ENCODE measurements around the gene PRSS33. TPM values are rescaled to one million over a fixed set of nuclear protein-coding genes. Genes with fewer than 3 reads are reported as not detected.
A peak's percentile ranks its signal among the peaks of the same experiment; 100 is the strongest.

PRSS33 gene
- total and polyA plus RNA-seq, 9 of the 15 experiments (the other 6 are each of a cell fraction or from before 2014, with no cell fraction given) = not detected

DNA sequence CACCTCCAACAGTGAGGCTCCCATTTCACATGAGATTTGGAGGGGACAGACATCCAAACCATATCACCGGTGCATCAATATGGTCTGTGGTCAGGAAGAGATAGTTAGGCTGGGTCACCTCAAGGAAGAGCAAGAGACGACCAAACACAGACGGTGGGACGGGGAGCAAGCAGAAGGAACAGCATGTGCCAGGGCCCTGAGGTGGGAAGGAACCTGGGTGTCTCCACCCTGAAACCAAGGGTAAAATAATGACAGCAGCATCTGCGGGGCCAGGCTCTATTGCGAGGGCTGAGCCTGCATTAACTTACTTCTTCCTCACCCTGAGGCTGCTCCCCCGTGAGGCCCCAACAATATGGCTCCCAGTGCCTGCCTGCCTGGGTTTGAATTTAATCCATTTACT is 20.8 kb upstream of the PRSS33 start:
- no peak for DNase-seq (ENCODE audit: extremely low read depth in 1 of 4, low spot score in 3 of 4)
- peaks cover 9 to 12% of the 10 kb centered on the region in 2 experiments; a peak in 4 of 5 replicates for H3K4me1 ChIP-seq (replicated peaks in 1 of 2; ENCODE audit: control insufficient read depth in 2 of 2, insufficient read depth in 2 of 2, low read length in 2 of 2)

DNA sequence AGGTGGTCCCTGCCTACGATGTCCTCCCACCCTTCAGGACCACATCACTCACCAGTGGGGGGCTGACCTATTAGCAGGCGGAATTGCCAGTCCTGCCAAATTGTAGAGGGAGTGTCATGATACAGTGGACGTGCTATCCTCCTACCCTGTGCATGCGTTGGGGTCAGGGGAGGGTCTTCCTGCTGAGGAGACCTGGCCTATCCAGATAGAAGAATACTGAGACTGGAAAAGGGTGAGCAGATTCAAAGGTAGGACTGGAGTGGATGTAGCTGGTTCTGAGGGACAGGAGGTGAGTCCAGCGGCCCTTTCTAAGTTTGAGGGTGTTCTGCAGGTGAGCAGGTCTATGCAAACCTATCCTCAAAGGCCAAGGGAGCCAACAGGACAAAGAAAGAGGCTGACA is 18.9 kb upstream of the PRSS33 start:
- in situ Hi-C loops (cut with MboI) (no loop called here), intact Hi-C loops (cut with micrococcal nuclease) (no loop called here)
- Histone ChIP-seq H3K9me1 (ENCODE audit: control insufficient read depth, insufficient read depth, low read length) (no peaks in the 10 kb centered on the region), H3K9ac (ENCODE audit: insufficient read depth in 1 of 2, low read depth in 2 of 2, low read length in 2 of 2) (no peak overlapping the region), H3K9me3 (replicated peaks; ENCODE audit: control insufficient read depth, insufficient read depth, low read depth, low read length) (peaks cover 4% of the 10 kb centered on the region; the same call in 1 of the 2 replicates), H3K27ac (ENCODE audit: extremely low read depth, low read depth, low read length) (no peak overlapping the region), H3K4me3 (no peak overlapping the region), H3K4me1 (replicated peaks in 1 of 2; ENCODE audit: control insufficient read depth in 2 of 2, insufficient read depth in 2 of 2, low read length in 2 of 2) (peaks cover 0 to under 1% of the 10 kb centered on the region in 2 experiments; a peak in 1 of 5 replicates), H3K79me2 (ENCODE audit: control insufficient read depth, insufficient read depth, low read length) (no peaks in the 10 kb centered on the region), H3K27me3 (ENCODE audit: control insufficient read depth in 2 of 2, insufficient read depth in 2 of 2, low read length in 2 of 2) (peaks cover 4 to 50% of the 10 kb centered on the region in 2 experiments; a peak in 4 of 5 replicates), H3K4me2 (ENCODE audit: insufficient read depth, low read length) (no peak overlapping the region), H2AFZ (ENCODE audit: low read depth, low read length) (no peak overlapping the region), H3K36me3 (ENCODE audit: control insufficient read depth, insufficient read depth, low read length) (no peaks in the 10 kb centered on the region), H4K20me1 (replicated peaks; ENCODE audit: control insufficient read depth, insufficient read depth, low read length) (no peaks in the 10 kb centered on the region)
- FAIRE-seq = no peak
- ChIA-PET POLR2A (no interaction called here), CTCF (ENCODE audit: low intra/inter-chr PET ratio) (no interaction called here)
- no peak for TF ChIP-seq LARP7 (IDR thresholded peaks at IDR 0.05)
- no peak for TF ChIP-seq CBFA2T2 (conservative IDR thresholded peaks at IDR 0.05)
- TF ChIP-seq, protein P1, sequence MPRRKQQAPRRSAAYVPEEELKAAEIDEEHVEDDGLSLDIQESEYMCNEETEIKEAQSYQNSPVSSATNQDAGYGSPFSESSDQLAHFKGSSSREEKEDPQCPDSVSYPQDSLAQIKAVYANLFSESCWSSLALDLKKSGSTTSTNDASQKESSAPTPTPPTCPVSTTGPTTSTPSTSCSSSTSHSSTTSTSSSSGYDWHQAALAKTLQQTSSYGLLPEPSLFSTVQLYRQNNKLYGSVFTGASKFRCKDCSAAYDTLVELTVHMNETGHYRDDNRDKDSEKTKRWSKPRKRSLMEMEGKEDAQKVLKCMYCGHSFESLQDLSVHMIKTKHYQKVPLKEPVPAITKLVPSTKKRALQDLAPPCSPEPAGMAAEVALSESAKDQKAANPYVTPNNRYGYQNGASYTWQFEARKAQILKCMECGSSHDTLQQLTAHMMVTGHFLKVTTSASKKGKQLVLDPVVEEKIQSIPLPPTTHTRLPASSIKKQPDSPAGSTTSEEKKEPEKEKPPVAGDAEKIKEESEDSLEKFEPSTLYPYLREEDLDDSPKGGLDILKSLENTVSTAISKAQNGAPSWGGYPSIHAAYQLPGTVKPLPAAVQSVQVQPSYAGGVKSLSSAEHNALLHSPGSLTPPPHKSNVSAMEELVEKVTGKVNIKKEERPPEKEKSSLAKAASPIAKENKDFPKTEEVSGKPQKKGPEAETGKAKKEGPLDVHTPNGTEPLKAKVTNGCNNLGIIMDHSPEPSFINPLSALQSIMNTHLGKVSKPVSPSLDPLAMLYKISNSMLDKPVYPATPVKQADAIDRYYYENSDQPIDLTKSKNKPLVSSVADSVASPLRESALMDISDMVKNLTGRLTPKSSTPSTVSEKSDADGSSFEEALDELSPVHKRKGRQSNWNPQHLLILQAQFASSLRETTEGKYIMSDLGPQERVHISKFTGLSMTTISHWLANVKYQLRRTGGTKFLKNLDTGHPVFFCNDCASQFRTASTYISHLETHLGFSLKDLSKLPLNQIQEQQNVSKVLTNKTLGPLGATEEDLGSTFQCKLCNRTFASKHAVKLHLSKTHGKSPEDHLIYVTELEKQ (CRISPR knock-in tag; IDR thresholded peaks at IDR 0.05) = no peak
- TF ChIP-seq CBX1 (IDR thresholded peaks at IDR 0.05; ENCODE audit: low read depth) = no peak
- TF ChIP-seq, protein P2, sequence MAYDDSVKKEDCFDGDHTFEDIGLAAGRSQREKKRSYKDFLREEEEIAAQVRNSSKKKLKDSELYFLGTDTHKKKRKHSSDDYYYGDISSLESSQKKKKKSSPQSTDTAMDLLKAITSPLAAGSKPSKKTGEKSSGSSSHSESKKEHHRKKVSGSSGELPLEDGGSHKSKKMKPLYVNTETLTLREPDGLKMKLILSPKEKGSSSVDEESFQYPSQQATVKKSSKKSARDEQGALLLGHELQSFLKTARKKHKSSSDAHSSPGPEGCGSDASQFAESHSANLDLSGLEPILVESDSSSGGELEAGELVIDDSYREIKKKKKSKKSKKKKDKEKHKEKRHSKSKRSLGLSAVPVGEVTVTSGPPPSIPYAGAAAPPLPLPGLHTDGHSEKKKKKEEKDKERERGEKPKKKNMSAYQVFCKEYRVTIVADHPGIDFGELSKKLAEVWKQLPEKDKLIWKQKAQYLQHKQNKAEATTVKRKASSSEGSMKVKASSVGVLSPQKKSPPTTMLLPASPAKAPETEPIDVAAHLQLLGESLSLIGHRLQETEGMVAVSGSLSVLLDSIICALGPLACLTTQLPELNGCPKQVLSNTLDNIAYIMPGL (CRISPR knock-in tag; IDR thresholded peaks at IDR 0.05) = no peak
- TF ChIP-seq, protein P3, sequence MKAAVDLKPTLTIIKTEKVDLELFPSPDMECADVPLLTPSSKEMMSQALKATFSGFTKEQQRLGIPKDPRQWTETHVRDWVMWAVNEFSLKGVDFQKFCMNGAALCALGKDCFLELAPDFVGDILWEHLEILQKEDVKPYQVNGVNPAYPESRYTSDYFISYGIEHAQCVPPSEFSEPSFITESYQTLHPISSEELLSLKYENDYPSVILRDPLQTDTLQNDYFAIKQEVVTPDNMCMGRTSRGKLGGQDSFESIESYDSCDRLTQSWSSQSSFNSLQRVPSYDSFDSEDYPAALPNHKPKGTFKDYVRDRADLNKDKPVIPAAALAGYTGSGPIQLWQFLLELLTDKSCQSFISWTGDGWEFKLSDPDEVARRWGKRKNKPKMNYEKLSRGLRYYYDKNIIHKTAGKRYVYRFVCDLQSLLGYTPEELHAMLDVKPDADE (conservative IDR thresholded peaks at IDR 0.05; ENCODE audit: control insufficient read depth, low read depth, low read length) = no peak
- BruUV-seq (replicated peaks) = no TSS peak
- DNase-seq (ENCODE audit: extremely low read depth in 1 of 4, low spot score in 3 of 4) = no peak
- WGBS (ENCODE audit: insufficient coverage, low coverage, missing lambda C conversion rate) = 0% methylated on average over 5 of the region's 5 CpGs
- no peak for ATAC-seq

More for the DNA sequence above, 20.8 kb upstream of the PRSS33 start:
- Histone ChIP-seq H3K4me2 (ENCODE audit: insufficient read depth, low read length) (no peak overlapping the region), H3K9me3 (replicated peaks; ENCODE audit: control insufficient read depth, insufficient read depth, low read depth, low read length) (peaks cover 4% of the 10 kb centered on the region; the same call in 1 of the 2 replicates), H3K4me3 (no peak overlapping the region), H3K79me2 (ENCODE audit: control insufficient read depth, insufficient read depth, low read length) (no peaks in the 10 kb centered on the region), H3K9me1 (ENCODE audit: control insufficient read depth, insufficient read depth, low read length) (no peaks in the 10 kb centered on the region), H3K27ac (ENCODE audit: extremely low read depth, low read depth, low read length) (no peak overlapping the region), H3K9ac (ENCODE audit: insufficient read depth in 1 of 2, low read depth in 2 of 2, low read length in 2 of 2) (no peak overlapping the region), H3K27me3 (ENCODE audit: control insufficient read depth in 2 of 2, insufficient read depth in 2 of 2, low read length in 2 of 2) (peaks cover 4 to 53% of the 10 kb centered on the region in 2 experiments; a peak in 4 of 5 replicates), H3K36me3 (ENCODE audit: control insufficient read depth, insufficient read depth, low read length) (no peaks in the 10 kb centered on the region), H2AFZ (ENCODE audit: low read depth, low read length) (no peak overlapping the region), H4K20me1 (replicated peaks; ENCODE audit: control insufficient read depth, insufficient read depth, low read length) (no peaks in the 10 kb centered on the region)
- no peak for TF ChIP-seq JUND (IDR thresholded peaks at IDR 0.05; ENCODE audit: borderline replicate concordance, low read depth, low read length)
- no peak for TF ChIP-seq JUND (tag; IDR thresholded peaks at IDR 0.05; ENCODE audit: borderline replicate concordance, low read depth, low read length)
- no peak for TF ChIP-seq KDM2B (CRISPR knock-in tag; IDR thresholded peaks at IDR 0.05)
- 0 out of 2 replicates have a peak, but pooled peaks have one; percentile 13 for TF ChIP-seq ZNF507 (tag; conservative IDR thresholded peaks at IDR 0.05)
- CTCF ChIA-PET (ENCODE audit: low intra/inter-chr PET ratio) = no interaction called here
- 3% methylated on average over 7 of the region's 7 CpGs for WGBS (ENCODE audit: insufficient coverage, low coverage, missing lambda C conversion rate)
- intact Hi-C loops (cut with micrococcal nuclease) (no loop called here), in situ Hi-C loops (cut with MboI) (no loop called here)
- ATAC-seq (no peak), FAIRE-seq (no peak)
- BruUV-seq (replicated peaks) = no TSS peak
- POLR2A ChIA-PET = interaction anchor here (0.6 to 0.7 kb wide), 2 partner anchors 215 to 1046 kb away, joined by 3 read pairs; no protein-coding TSS in a partner anchor

All from K562 (cell line).